Superior temporal gyrus (tissue), 1 donor: Measurements from ENCODE around the gene GOLGA6A.
"Not testable (repeated sequence)": the region's sequence is repeated elsewhere in the genome, so short reads cannot be mapped to it uniquely, and the experiment has no call there.

Experiments used
- DNase-seq: peaks from one replicate; pipeline ENCODE4 v3.0.0-alpha.2; 2016; ENCODE audit errors: extremely low spot score

GOLGA6A gene

GRCh38 chr15:74108111-74108510 lies 25.8 kb upstream of the GOLGA6A start:
- no peak for DNase-seq

DNA sequence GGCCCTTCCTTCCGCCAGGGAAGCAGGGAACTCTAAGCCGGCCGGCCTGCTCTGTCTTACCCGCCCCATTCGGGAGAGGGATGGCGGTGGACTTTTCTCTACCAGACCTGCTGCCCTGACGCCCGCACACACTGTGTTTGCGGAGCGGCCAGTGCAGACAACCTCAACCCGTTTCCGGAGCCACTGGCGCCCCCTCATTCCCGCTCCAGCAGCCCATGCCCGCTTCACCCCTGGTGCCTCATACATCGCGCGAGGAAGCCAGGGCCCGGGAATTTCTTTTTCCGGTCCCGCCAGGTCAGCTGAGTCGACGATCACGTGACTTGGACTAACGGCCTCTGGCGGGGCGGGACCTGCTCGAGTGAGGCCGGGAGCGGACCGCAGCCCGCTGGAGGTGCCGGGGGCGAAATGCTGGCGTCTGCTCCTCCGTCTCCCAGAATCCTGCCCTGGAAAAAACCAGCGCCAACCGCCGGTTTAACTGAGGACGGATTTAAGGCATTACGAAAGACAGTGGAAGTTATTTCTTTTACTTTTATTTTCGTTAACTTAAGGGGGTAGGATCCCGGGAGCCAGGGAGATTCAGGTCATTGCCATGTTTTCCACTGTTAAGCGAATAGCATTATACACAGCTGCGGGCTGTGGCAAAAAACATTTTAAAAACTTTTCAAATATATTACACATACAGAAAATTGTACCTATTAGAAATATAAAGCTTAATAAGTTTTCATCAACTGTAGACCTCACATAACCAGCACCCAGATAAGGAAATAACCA lies 17.8 kb upstream of the GOLGA6A start:
- DNase-seq: peak; percentile 95

GRCh38 chr15:74096753-74097474 lies 14.6 kb upstream of the GOLGA6A start:
- not testable (repeated sequence) for DNase-seq

DNA sequence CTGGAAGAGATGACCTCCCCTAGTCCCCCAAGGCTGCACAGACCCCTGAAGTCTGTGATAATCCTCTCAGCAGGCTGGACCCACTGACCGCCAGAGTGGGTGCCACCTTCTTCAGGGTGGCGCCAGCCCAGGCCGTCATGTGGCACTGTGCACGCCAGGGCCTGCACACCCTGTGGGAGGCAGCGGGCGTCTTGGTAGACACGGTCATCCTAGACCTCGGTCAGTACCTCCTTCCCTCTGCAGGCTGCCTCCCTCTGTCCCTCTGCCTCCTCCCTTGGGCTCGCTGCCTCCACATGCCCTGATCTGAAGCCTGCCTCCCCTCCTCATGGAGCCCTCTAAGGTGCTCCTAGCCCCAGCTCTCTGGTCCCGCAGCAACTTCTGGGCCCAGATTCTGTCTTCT lies 13.3 kb upstream of the GOLGA6A start:
- not testable (repeated sequence) for DNase-seq

- DNase-seq: not testable (repeated sequence)
Observed at GRCh38 chr15:74094567-74094966, 12.2 kb upstream of the GOLGA6A start.

DNA sequence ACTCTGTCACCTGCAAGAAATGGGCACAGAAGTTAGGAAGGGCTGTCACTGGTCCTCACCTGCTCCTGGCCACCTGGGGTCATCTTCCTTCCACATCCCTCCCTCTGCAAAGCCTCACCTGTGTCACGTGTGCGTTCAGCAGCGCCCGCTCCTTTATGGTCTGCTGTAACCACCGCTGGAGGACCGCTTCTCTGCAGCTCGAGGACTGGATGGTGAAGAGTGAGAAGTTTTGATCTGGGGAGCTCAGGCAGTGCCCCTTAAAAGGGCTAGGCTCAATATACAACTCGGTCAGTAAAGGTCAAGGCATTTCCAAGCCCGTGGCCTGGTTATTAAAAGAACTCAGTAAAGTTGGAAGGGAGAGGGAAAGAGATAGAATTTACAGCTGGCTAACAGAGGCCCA lies 6.6 kb downstream of the GOLGA6A start:
- not testable (repeated sequence) for DNase-seq

DNA sequence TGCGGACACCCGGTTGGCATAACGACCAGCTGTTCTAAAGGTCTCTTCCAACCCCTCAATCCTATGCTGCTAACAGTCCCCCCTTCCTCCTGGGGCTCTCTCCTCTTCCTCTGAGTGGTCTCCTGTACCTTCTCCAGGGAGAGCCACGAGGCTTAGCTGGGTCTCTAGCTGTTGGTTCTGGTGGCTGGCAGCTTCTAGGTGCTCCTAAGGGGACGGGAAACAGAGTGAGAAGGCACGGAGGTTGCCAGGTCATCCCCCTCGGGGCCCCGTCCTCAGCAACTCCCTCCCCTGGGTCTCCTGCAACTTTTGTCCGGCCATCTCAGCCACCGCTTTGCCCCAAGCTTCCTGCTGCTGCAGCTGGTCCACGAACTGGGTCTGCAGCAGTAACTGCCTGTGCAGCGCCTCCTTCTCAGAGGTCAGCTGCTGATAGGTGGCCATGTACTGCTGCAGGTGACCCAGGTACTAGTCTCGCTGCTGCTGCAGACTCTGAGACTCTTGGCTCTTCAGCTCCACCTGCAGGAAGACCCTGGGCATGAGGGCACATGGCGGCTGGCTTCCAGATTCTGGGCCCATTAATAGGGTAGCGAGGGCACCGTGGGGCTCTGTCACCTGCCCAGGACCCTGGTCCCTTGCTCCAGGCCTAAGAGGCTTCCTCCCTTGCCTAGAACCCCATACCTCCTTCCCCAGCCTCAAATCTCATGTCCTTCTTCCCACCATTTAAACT lies 9.6 kb downstream of the GOLGA6A start:
- DNase-seq: not testable (repeated sequence)

- not testable (repeated sequence) for DNase-seq
Observed at GRCh38 chr15:74072132-74072531, 10.2 kb downstream of the GOLGA6A start.

GRCh38 chr15:74071645-74072044 lies 10.7 kb downstream of the GOLGA6A start:
- DNase-seq: not testable (repeated sequence)

- DNase-seq: not testable (repeated sequence)
Observed at GRCh38 chr15:74065684-74066411, 16.5 kb downstream of the GOLGA6A start.

DNA sequence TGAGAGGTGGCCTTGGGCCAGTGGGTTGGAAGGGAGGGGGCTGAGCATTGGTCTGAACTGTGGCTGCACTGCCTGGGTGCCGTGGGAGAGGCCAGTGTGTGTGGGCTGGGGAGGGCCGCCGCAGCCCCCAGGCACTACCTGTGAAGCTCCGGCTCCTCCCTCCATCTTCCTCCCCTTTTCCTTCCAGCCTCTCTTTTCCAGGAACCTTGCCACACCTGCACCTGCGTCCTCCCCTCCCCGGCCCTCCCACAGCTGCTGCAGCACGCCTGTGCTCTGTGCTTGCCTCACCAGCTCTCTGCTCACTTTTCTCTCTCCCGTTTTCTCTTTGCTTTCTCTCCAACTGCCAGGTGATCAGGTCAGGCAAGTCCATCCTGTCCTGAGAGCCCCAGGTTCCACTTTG lies 17.5 kb downstream of the GOLGA6A start:
- not testable (repeated sequence) for DNase-seq

DNA sequence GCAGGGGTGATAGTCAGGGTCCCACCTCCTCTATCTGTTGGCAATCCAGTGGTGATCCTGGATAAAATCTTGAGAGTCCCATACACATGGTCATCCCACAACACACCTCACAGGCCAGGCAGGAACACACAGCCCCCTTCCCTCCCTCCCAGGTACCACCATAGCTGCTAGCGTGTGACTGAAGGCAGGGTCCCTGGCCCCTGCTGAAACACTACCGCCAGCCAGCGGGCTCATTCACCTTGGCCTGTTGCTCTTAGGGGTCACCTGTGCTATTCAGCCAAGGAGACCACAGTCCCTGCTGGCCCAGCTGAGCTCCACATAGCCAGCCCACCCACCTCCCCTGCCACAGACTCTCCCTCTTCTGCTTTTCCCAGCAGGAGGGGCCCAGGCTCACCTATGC lies 18.2 kb downstream of the GOLGA6A start:
- DNase-seq: not testable (repeated sequence)

GRCh38 chr15:74063425-74064146 lies 18.8 kb downstream of the GOLGA6A start:
- DNase-seq: not testable (repeated sequence)

DNA sequence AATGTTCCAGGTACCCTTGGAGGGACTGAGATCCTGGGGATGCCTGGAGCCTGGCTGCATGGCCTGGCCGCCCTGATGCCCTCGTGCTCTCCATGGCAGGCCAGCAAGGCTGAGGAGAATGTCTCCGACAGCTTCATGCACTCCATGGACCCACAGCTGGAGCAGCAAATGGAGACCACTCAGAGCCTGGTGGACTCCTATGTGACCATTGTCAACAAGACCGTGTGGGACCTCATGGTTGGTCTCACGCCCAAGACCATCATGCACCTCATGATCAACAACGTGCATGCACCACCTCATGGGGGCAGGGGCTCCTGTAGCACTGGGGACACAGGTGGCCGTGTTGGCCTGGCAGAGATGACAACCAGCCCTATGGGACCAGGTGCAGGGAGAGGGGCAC lies 19.7 kb downstream of the GOLGA6A start:
- no peak for DNase-seq

DNA sequence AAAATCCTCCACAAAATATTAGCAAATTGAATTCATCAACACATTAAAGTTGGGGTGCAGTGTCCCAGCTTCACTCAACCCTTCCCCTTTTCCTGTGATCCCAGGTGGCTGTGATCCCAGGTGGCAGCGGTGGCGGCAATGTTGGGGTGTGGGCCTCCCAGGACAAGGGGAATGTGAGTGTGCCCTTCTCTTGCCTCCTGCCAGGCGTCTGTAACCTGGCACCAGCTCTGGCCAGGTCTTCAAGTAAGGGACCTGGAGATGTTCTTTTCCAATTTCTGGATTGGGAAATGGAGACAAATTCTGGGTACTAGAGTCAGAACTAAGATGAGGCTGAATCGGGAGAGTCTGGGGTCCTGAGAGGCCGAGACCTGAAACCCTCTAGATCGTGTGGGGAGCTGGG lies 20.1 kb downstream of the GOLGA6A start:
- DNase-seq: no peak

GRCh38 chr15:74060251-74060650 lies 22.1 kb downstream of the GOLGA6A start:
- no peak for DNase-seq

DNA sequence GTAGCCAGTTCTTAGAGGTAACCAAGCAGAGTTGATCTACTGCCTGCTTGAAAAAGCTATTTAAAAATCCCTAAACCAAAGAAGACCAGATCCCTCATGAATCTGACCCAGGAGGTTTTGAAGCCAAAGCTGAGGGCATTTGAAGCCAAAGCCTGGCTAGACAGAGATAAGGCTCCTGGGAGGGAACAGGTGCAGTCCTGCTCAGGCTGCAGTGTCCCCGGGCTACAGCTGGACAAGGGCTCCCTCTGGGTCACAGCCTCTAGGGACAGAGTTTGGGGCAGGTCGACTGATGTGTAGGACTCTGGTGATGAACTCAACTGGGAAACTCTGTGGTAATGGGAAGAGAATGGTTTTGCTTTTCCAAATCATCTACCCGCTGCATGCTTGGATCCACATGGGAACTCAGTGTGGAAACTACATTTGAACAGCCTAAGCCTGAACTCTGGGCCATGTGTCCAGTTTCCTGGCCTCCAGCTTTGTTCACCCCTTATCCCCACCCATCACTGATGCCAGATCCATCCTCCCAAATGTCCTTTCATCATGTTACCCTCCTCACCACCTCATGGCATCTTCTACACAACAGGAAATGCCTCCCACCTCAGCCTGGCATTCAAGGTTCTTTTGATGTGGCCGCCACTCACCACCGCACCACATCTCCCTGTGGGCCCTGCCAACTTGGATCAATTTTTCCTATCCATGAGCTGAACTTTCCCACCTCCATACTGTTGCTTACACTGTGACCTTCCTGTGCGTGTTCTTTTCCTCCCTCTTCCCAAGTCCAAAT lies 23.1 kb downstream of the GOLGA6A start:
- not testable (repeated sequence) for DNase-seq

DNA sequence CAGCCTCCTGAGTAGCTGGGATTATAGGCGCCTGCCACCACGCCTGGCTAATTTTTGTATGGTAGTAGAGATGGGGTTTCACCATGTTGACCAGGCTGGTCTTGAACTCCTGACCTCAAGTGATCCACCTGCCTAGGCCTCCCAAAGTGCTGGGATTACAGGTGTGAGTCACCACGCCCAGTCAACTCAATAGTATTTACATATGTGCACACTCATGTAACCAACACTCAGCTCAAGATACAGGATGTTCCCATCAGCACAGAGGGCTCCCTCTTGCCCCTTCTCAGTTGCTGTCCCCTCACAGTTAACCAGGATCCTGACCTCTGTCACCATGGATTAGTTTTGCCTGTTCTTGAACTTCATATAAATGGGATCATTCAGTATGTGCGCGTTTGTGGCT lies 26.0 kb downstream of the GOLGA6A start:
- not testable (repeated sequence) for DNase-seq

DNA sequence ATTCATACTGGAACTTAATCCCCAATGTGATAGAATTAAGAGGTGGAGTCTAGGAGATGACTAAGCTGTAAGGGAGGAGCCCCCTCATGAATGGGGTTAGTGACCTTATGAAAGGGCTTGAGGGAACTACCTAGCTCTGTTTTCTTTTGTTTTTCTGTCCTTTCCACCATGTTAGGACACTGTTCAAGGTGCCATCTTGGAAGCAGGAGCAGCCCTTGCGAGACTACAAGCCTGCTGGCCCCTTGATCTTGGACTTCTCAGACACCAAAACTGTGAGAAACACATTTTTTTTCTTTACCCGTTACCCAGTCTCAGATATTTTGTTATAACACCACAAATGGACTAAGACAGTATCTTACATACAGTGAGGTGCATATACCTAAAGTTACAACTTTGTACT lies 26.5 kb downstream of the GOLGA6A start:
- no peak for DNase-seq

DNA sequence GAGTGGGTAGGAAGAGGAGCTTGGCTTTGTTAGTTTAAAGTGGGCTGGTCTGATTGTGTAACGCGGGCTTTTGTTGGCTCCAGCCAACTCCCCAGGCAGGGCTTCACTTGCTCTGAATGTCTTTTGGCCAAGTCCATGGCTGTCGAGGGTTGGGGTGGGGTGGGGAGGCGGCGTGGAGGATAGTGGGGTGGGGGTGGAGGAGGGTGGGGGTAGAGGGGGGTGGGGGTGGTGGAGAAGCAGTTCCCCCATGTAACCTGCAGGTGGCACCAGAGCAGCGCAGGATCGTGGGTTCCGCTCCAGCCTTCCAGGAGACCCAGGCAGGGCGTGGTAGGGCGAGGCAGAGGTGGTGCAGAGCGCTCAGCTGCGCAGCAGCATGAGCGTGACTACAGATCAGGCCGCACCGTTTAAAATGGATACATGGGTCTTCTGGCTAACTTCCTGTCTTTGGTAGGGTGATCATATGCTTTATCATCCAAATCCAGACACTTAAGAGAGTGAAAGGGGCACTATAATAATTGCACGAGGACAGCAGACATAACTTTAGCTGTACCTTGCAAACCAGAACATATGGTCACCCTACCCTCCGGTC lies 28.3 kb downstream of the GOLGA6A start:
- peak; percentile 65 for DNase-seq
